K562 (cell line): ENCODE measurements around the gene SLC24A3. TPM values are rescaled to one million over a fixed set of nuclear protein-coding genes. Genes with fewer than 3 reads are reported as not detected.

ENCODE experiments used
- CBFA2T3 ChIP-seq: fragments of 450-650 bp; IDR thresholded peaks from 2 replicates; pipeline ENCODE4 v1.6.1; 2017
- CREBBP ChIP-seq: IDR thresholded peaks from one replicate; pipeline ENCODE4 v1.6.1; 2012; ENCODE audit warnings: low read depth, mild to moderate bottlenecking, control low read depth, inconsistent platforms, low read length
- DDX20 ChIP-seq: fragments of 450-650 bp; IDR thresholded peaks from 2 replicates; pipeline ENCODE4 v1.6.1; 2016; ENCODE audit warnings: missing genetic modification characterization, low read depth, mild to moderate bottlenecking, missing compliant biosample characterization, moderate library complexity
- FOXM1 ChIP-seq, 2 experiments: fragments of 450-650 bp in 1 of 2; sonication (generic) in 1 of 2; formaldehyde crosslinking in 1 of 2; IDR thresholded peaks; 2 replicates each; pipeline versions ENCODE4 v1.6.1 to v1.9.0; 2017 to 2022; ENCODE audit warnings: low read depth in 2 of 2, mild to moderate bottlenecking in 2 of 2, missing genetic modification reagents in 1 of 2, moderate library complexity in 1 of 2
- HDAC3 ChIP-seq: fragments of 450-650 bp; IDR thresholded peaks from 2 replicates; pipeline ENCODE4 v1.6.1; 2018; ENCODE audit warnings: borderline replicate concordance, mild to moderate bottlenecking, moderate library complexity; ENCODE audit not compliant: partially characterized antibody
- HIVEP1 ChIP-seq: fragments of 250-450 bp; sonication (Bioruptor Pico); IDR thresholded peaks from 2 replicates; pipeline ENCODE4 v1.4.0; 2020; ENCODE audit warnings: mild to moderate bottlenecking
- MYBL2 ChIP-seq, 2 experiments: fragments of 450-650 bp in 1 of 2; sonication (generic) in 1 of 2; formaldehyde crosslinking in 1 of 2; IDR thresholded peaks; 2 replicates each; pipeline versions ENCODE4 v1.6.1 to v1.8.1; 2017 to 2022; ENCODE audit warnings: borderline replicate concordance in 1 of 2, inconsistent platforms in 1 of 2, low read depth in 1 of 2, mild to moderate bottlenecking in 1 of 2, missing genetic modification reagents in 1 of 2, moderate library complexity in 1 of 2
- PHF8 ChIP-seq: fragments of 200-600 bp; sonication (generic); IDR thresholded peaks from 2 replicates; pipeline ENCODE4 v1.6.1; 2012; ENCODE audit warnings: mixed run types, mild to moderate bottlenecking, inconsistent platforms, low read length, moderate library complexity, borderline replicate concordance
- ZNF586 ChIP-seq: fragments of 450-650 bp; formaldehyde crosslinking; conservative IDR thresholded peaks from 2 replicates; pipeline ENCODE4 v1.4.0; 2020; ENCODE audit warnings: mild to moderate bottlenecking, moderate library complexity
- polyA plus RNA-seq, 8 experiments: library from polyadenylated mRNA; depleted of rRNA in 4 of 8; stranded (reverse) in 5 of 8; unstranded in 3 of 8; fragments of >200 nt; fragmentation: Nextera tagmentation in 2 of 8; fragmentation: Illumina TruSeq in 1 of 8; extraction: Ambion mirVana in 2 of 8; extraction: Trizol in 1 of 8; gene quantifications; 2 replicates each; pipeline versions ENCODE4 v1.2.1 to v1.2.3, GENCODE V29; 2011 to 2014; ENCODE audit warnings: inconsistent platforms in 1 of 8, missing spikeins in 1 of 8
- total RNA-seq, 7 experiments: library from RNA; depleted of rRNA in 6 of 7; stranded (reverse); fragments of >200 nt in 6 of 7; fragmentation: Illumina TruSeq in 2 of 7; extraction: Trizol in 2 of 7; gene quantifications; 2 replicates each; pipeline versions ENCODE4 v1.2.1 to v1.2.3, GENCODE V29; 2011 to 2021; ENCODE audit warnings: low replicate concordance in 1 of 7
- TF ChIP-seq, protein P1 (sequence below): fragments of 450-650 bp; IDR thresholded peaks from 2 replicates; pipeline ENCODE4 v1.6.1; 2017; ENCODE audit warnings: antibody characterized with exemption, mild to moderate bottlenecking

SLC24A3 gene
- total and polyA plus RNA-seq, 9 of the 15 experiments (the other 6 are each of a cell fraction or from before 2014, with no cell fraction given) = not detected

DNA sequence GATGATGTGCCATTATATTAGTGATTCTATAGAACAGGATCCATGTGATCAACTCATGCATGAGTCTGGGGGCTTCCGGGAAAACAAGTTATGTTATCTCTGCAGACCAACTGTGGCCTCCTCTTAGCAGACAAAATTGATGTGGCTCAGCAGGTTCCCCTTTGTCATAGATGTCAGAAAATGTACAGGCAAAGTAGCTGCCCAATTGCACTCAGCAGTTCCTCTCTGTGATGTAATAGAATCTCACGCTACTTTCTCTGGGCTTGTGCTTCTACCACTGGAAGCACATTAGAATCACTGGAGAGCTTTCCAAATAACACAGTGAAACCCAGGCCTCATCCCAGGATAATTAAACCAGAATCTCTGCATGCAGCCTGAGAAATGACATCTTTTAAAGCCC, 253.1 kb downstream of the SLC24A3 start (continued):
- TF ChIP-seq, protein P1, sequence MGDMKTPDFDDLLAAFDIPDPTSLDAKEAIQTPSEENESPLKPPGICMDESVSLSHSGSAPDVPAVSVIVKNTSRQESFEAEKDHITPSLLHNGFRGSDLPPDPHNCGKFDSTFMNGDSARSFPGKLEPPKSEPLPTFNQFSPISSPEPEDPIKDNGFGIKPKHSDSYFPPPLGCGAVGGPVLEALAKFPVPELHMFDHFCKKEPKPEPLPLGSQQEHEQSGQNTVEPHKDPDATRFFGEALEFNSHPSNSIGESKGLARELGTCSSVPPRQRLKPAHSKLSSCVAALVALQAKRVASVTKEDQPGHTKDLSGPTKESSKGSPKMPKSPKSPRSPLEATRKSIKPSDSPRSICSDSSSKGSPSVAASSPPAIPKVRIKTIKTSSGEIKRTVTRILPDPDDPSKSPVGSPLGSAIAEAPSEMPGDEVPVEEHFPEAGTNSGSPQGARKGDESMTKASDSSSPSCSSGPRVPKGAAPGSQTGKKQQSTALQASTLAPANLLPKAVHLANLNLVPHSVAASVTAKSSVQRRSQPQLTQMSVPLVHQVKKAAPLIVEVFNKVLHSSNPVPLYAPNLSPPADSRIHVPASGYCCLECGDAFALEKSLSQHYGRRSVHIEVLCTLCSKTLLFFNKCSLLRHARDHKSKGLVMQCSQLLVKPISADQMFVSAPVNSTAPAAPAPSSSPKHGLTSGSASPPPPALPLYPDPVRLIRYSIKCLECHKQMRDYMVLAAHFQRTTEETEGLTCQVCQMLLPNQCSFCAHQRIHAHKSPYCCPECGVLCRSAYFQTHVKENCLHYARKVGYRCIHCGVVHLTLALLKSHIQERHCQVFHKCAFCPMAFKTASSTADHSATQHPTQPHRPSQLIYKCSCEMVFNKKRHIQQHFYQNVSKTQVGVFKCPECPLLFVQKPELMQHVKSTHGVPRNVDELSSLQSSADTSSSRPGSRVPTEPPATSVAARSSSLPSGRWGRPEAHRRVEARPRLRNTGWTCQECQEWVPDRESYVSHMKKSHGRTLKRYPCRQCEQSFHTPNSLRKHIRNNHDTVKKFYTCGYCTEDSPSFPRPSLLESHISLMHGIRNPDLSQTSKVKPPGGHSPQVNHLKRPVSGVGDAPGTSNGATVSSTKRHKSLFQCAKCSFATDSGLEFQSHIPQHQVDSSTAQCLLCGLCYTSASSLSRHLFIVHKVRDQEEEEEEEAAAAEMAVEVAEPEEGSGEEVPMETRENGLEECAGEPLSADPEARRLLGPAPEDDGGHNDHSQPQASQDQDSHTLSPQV = no peak
- TF ChIP-seq HDAC3 (no peak), DDX20 (tag) (no peak), HIVEP1 (no peak), ZNF586 (CRISPR knock-in tag) (no peak), FOXM1 (IDR thresholded peaks at IDR 0.05; ENCODE audit: low read depth) (no peak), FOXM1 (CRISPR knock-in tag; IDR thresholded peaks at IDR 0.05; ENCODE audit: low read depth) (no peak), CBFA2T3 (no peak), CREBBP (no peak), MYBL2 (IDR thresholded peaks at IDR 0.05; ENCODE audit: low read depth) (no peak), MYBL2 (CRISPR knock-in tag; IDR thresholded peaks at IDR 0.05; ENCODE audit: borderline replicate concordance) (no peak), PHF8 (no peak)
- TF ChIP-seq, all 486 proteins: peak for 0
